ENCODE data around the gene ALK. TPM values are rescaled to one million over a fixed set of nuclear protein-coding genes. Genes with fewer than 3 reads are reported as not detected.

The ALK gene
- total and polyA plus RNA-seq, 2 donors (not counting 1 experiment from before 2014, with no cell fraction given): not detected

- Histone ChIP-seq H2AFZ (ENCODE audit: insufficient read depth, low read depth, low read length, poor library complexity, severe bottlenecking) (no peak overlapping the region), H3K27ac (ENCODE audit: low read length in 2 of 2) (no peak overlapping the region), H3K4me3 (ENCODE audit: control extremely low read depth in 1 of 5, extremely low read depth in 1 of 5, insufficient read depth in 1 of 5, low read depth in 2 of 5, low read length in 4 of 5) (no peak overlapping the region), H3K79me2 (ENCODE audit: control insufficient read depth, insufficient read depth, low read length) (no peaks in the 10 kb centered on the region), H3K27me3 (replicated peaks in 1 of 4; ENCODE audit: control extremely low read depth in 1 of 4, control insufficient read depth in 3 of 4, insufficient read depth in 4 of 4, low read length in 3 of 4) (peaks cover 0 to 3% (median 0%) of the 10 kb centered on the region in 4 experiments), H3K36me3 (replicated peaks in 1 of 2; ENCODE audit: control extremely low read depth in 1 of 2, control insufficient read depth in 1 of 2, extremely low read depth in 1 of 2, insufficient read depth in 2 of 2, low read length in 1 of 2) (no peaks in the 10 kb centered on the region), H3K9me3 (ENCODE audit: control extremely low read depth in 1 of 3, control insufficient read depth in 2 of 3, insufficient read depth in 1 of 3, low read length in 2 of 3) (no peaks in the 10 kb centered on the region), H3K4me1 (ENCODE audit: control insufficient read depth in 2 of 2, insufficient read depth in 2 of 2, low read length in 2 of 2) (no peaks in the 10 kb centered on the region), H3K9ac (ENCODE audit: low read length) (no peak overlapping the region), H3K4me2 (replicated peaks; ENCODE audit: low read depth, low read length, poor library complexity, severe bottlenecking) (no peak overlapping the region), H4K20me1 (ENCODE audit: control insufficient read depth, insufficient read depth, low read length, poor library complexity, severe bottlenecking) (no peaks in the 10 kb centered on the region)
- 100% methylated on average over 1 of the region's 1 CpG for WGBS (ENCODE audit: insufficient coverage)
- ChIA-PET POLR2A (no interaction called here), CTCF (no interaction called here)
- intact Hi-C loops (cut with micrococcal nuclease): no loop called here
- no peak for TF ChIP-seq EZH2 (IDR thresholded peaks at IDR 0.05; ENCODE audit: borderline replicate concordance, insufficient read depth, low read depth, low read length, poor library complexity, severe bottlenecking)
- no peak for TF ChIP-seq CTCF (IDR thresholded peaks at IDR 0.05)
- H3K9me3 Mint-ChIP-seq (ENCODE audit: insufficient read depth): no peaks in the 10 kb centered on the region
- H3K4me3 Mint-ChIP-seq: no peak overlapping the region
- H3K27ac Mint-ChIP-seq: no peak overlapping the region
- peaks cover 4% of the 10 kb centered on the region for H3K27me3 Mint-ChIP-seq
- no peaks in the 10 kb centered on the region for H3K4me1 Mint-ChIP-seq
- ATAC-seq (ENCODE audit: low read depth): no peak
- DNase-seq: no peak
These were observed 48.5 kb downstream of the ALK start for GRCh38 chr2:29872870-29873269.

- POLR2A ChIA-PET: no interaction called here
- TF ChIP-seq CTCF (IDR thresholded peaks at IDR 0.05) (no peak), EZH2 (IDR thresholded peaks at IDR 0.05; ENCODE audit: borderline replicate concordance, insufficient read depth, low read depth, low read length, poor library complexity, severe bottlenecking) (no peak)
- Mint-ChIP-seq H3K4me3 (no peak overlapping the region), H3K4me1 (no peaks in the 10 kb centered on the region), H3K27ac (no peak overlapping the region), H3K9me3 (ENCODE audit: insufficient read depth) (no peaks in the 10 kb centered on the region), H3K27me3 (peaks cover 11% of the 10 kb centered on the region)
- intact Hi-C loops (cut with micrococcal nuclease): no loop called here
- Histone ChIP-seq H3K4me1 (ENCODE audit: control insufficient read depth in 2 of 2, insufficient read depth in 2 of 2, low read length in 2 of 2) (no peaks in the 10 kb centered on the region), H3K27ac (ENCODE audit: low read length in 2 of 2) (no peak overlapping the region), H3K4me2 (replicated peaks; ENCODE audit: low read depth, low read length, poor library complexity, severe bottlenecking) (no peak overlapping the region), H3K36me3 (replicated peaks in 1 of 2; ENCODE audit: control extremely low read depth in 1 of 2, control insufficient read depth in 1 of 2, extremely low read depth in 1 of 2, insufficient read depth in 2 of 2, low read length in 1 of 2) (no peaks in the 10 kb centered on the region), H3K9ac (ENCODE audit: low read length) (no peak overlapping the region), H3K4me3 (ENCODE audit: control extremely low read depth in 1 of 5, extremely low read depth in 1 of 5, insufficient read depth in 1 of 5, low read depth in 2 of 5, low read length in 4 of 5) (no peak overlapping the region), H4K20me1 (ENCODE audit: control insufficient read depth, insufficient read depth, low read length, poor library complexity, severe bottlenecking) (no peaks in the 10 kb centered on the region), H3K9me3 (ENCODE audit: control extremely low read depth in 1 of 3, control insufficient read depth in 2 of 3, insufficient read depth in 1 of 3, low read length in 2 of 3) (no peaks in the 10 kb centered on the region), H2AFZ (ENCODE audit: insufficient read depth, low read depth, low read length, poor library complexity, severe bottlenecking) (no peak overlapping the region), H3K27me3 (replicated peaks in 1 of 4; ENCODE audit: control extremely low read depth in 1 of 4, control insufficient read depth in 3 of 4, insufficient read depth in 4 of 4, low read length in 3 of 4) (peaks cover 0 to 3% (median 0%) of the 10 kb centered on the region in 4 experiments), H3K79me2 (ENCODE audit: control insufficient read depth, insufficient read depth, low read length) (no peaks in the 10 kb centered on the region)
- CTCF ChIA-PET: no interaction called here
- ATAC-seq (ENCODE audit: low read depth): no peak
- WGBS (ENCODE audit: insufficient coverage): 100% methylated on average over 2 of the region's 2 CpGs
- no peak for DNase-seq
These were observed 49.8 kb downstream of the ALK start for GRCh38 chr2:29871541-29871940.
